H1 (cell line): ENCODE measurements around the gene P2RX5.

ENCODE experiments used
- CREB1 ChIP-seq: IDR thresholded peaks from 2 replicates; pipeline ENCODE4 v1.6.1; 2012; ENCODE audit warnings: inconsistent platforms
- POLR2A ChIP-seq, 2 experiments: IDR thresholded peaks; 1 replicate in 1 of 2; 2 replicates in 1 of 2; pipeline ENCODE4 v1.6.1; 2011; ENCODE audit warnings: low read depth in 2 of 2, low read length in 2 of 2, mild to moderate bottlenecking in 2 of 2; ENCODE audit errors: control extremely low read depth in 1 of 2
- TAF1 ChIP-seq: IDR thresholded peaks from 2 replicates; pipeline ENCODE4 v1.6.1; 2011; ENCODE audit warnings: mild to moderate bottlenecking, low read depth, low read length

- TF ChIP-seq CREB1 (no peak), POLR2A (IDR thresholded peaks at IDR 0.05; ENCODE audit: control extremely low read depth in 1 of 2, low read depth in 2 of 2, low read length in 2 of 2) (no peak), TAF1 (no peak)
Measured at GRCh38 chr17:3688852-3689261, 7.1 kb downstream of the P2RX5 start.
